Calu3 (cell line): ENCODE results near the gene SH3RF3. TPM values are rescaled to one million over a fixed set of nuclear protein-coding genes. Genes with fewer than 3 reads are reported as not detected.

Source experiments
- BruUV-seq: library from RNA; stranded (reverse); fragments of 400-500 nt; replicated peaks from 2 replicates; lab custom pipeline; 2021; lab: Mats Ljungman, UMichigan
- CTCF ChIA-PET: fragments of 300-600 bp; sonication (Branson Sonifier 250); formaldehyde crosslinking; loops from one replicate; lab custom pipeline; 2022; ENCODE audit warnings: antibody characterized with exemption; lab: Charles Lee
- DNase-seq: peaks from one replicate; pipeline ENCODE4 v3.0.0; 2022
- H3K27ac Mint-ChIP-seq: one replicate; pipeline ENCODE4 v1.8.0; 2022; ENCODE audit warnings: mixed read lengths; ENCODE audit not compliant: unreplicated experiment
- H3K27me3 Mint-ChIP-seq: one replicate; pipeline ENCODE4 v1.8.0; 2022; ENCODE audit warnings: mixed read lengths; ENCODE audit not compliant: unreplicated experiment
- H3K36me3 Mint-ChIP-seq: one replicate; pipeline ENCODE4 v1.8.0; 2022; ENCODE audit warnings: mild to moderate bottlenecking, moderate library complexity, mixed read lengths; ENCODE audit not compliant: insufficient read depth, unreplicated experiment
- H3K4me1 Mint-ChIP-seq: one replicate; pipeline ENCODE4 v1.8.0; 2022; ENCODE audit warnings: mild to moderate bottlenecking, low read depth, mixed read lengths; ENCODE audit not compliant: unreplicated experiment
- H3K4me3 Mint-ChIP-seq: one replicate; pipeline ENCODE4 v1.8.0; 2022; ENCODE audit warnings: mild to moderate bottlenecking, low read depth, moderate library complexity, mixed read lengths; ENCODE audit not compliant: unreplicated experiment
- H3K9me3 Mint-ChIP-seq: one replicate; pipeline ENCODE4 v1.8.0; 2022; ENCODE audit warnings: low read depth, mixed read lengths; ENCODE audit not compliant: unreplicated experiment
- CTCF ChIP-seq: fragments of 200-600 bp; IDR thresholded peaks from one replicate; pipeline ENCODE4 v1.8.0; 2022; ENCODE audit warnings: antibody characterized with exemption; ENCODE audit not compliant: unreplicated experiment
- intact Hi-C: fragments of 100-400 bp; cut with micrococcal nuclease; formaldehyde crosslinking; loops from one replicate; pipeline ENCODE4 v1.10.0; 2022; ENCODE audit not compliant: unreplicated experiment
- total RNA-seq: library from RNA; stranded (reverse); gene quantifications from 2 replicates; pipeline ENCODE4 v1.2.3, GENCODE V29; 2022

The SH3RF3 gene
- total RNA-seq, 1 experiment from 2014 or later: 0.17 TPM

DNA sequence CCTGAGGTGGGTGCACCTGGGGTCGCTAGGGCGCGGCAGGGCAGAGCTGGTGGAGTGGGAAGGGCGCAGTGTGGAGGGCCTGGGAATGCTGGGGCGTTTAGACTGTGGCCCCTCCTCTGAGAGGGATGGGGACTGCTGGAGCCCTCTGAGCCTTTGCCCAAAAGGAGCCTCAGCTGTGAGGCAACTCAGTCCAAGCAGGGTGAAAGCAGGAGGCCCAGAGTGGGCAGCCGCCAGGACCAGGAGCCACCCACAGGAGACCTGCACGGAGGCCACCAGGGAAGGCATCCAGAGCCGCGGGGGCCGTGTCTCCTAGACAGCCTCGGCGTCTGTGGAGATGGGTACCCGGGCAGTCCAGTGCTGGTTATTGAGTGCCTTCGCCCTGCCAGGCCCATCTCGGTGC, 369.9 kb downstream of the SH3RF3 start:
- Mint-ChIP-seq H3K4me1 (peaks cover 9% of the 10 kb centered on the region), H3K36me3 (no peaks in the 10 kb centered on the region), H3K27me3 (peaks cover 42% of the 10 kb centered on the region), H3K27ac (no peak overlapping the region), H3K9me3 (no peaks in the 10 kb centered on the region), H3K4me3 (no peak overlapping the region)
- no peak for DNase-seq
- CTCF ChIA-PET: no interaction called here
- BruUV-seq: no TSS peak
- TF ChIP-seq CTCF: no peak
- intact Hi-C loops: no loop called here

DNA sequence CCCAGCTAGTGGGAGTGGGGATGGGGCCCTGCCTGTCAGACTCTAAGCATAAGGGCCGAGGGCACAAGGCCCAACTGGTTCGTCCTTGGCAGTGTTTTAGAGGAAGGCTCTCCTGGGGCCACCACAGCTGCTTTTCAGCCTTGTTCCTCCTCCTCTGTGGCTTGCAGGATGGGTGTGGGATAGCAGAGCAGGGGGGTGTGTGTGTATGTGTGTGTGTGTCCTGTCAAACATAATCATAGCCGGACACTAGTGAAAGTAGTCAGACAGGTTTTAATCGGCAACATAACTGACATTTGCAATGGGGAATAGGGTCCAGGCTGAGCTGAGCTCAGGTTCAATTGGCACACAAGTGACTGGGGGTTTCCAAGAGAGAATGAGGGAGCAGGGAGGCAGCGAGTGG, 370.6 kb downstream of the SH3RF3 start:
- Mint-ChIP-seq H3K4me3 (no peak overlapping the region), H3K27ac (no peak overlapping the region), H3K36me3 (no peaks in the 10 kb centered on the region), H3K4me1 (peaks cover 9% of the 10 kb centered on the region), H3K9me3 (no peaks in the 10 kb centered on the region), H3K27me3 (peaks cover 48% of the 10 kb centered on the region)
- intact Hi-C loops: no loop called here
- no peak for TF ChIP-seq CTCF
- DNase-seq: peak; percentile 33
- CTCF ChIA-PET: no interaction called here
- BruUV-seq: no TSS peak

DNA sequence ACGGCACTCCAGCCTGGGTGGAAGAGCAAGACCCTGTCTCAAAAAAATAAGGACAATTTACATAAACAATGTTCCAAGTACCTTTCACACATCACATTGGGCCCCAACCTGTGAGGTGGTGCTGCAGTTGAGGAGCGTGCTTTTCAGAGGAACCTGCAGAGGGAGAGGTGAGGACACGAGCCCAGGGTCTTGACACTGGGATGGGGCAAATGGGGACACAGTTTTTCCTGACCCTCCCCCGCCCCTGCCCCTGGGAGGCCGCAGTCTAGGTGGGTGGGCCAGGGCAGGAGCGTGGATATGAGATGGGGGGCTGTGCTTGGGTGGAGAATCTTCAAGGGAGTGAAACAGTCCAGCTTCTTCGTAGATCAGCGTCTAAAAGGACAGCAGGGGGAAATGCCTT, 371.9 kb downstream of the SH3RF3 start:
- Mint-ChIP-seq H3K9me3 (no peaks in the 10 kb centered on the region), H3K4me3 (no peak overlapping the region), H3K36me3 (no peaks in the 10 kb centered on the region), H3K27me3 (peaks cover 62% of the 10 kb centered on the region), H3K27ac (no peak overlapping the region), H3K4me1 (peaks cover 9% of the 10 kb centered on the region)
- no TSS peak for BruUV-seq
- no peak for TF ChIP-seq CTCF
- no peak for DNase-seq
- CTCF ChIA-PET: no interaction called here
- intact Hi-C loops: no loop called here

GRCh38 chr2:109501461-109501860, 372.5 kb downstream of the SH3RF3 start:
- Mint-ChIP-seq H3K4me1 (peaks cover 9% of the 10 kb centered on the region), H3K36me3 (no peaks in the 10 kb centered on the region), H3K27me3 (peaks cover 67% of the 10 kb centered on the region), H3K27ac (no peak overlapping the region), H3K4me3 (no peak overlapping the region), H3K9me3 (no peaks in the 10 kb centered on the region)
- BruUV-seq: no TSS peak
- CTCF ChIA-PET: no interaction called here
- DNase-seq: no peak
- intact Hi-C loops: no loop called here
- no peak for TF ChIP-seq CTCF
